GM12878 (cell line): ENCODE measurements around the gene BDH2. TPM values are rescaled to one million over a fixed set of nuclear protein-coding genes. Genes with fewer than 3 reads are reported as not detected.

Source experiments
- ATAC-seq: fragments of 200-7000 bp; cut with Tn5 transposase; 3 replicates; pipeline ENCODE4 v1.9.1; 2020; ENCODE audit warnings: mild to moderate bottlenecking, moderate library complexity
- BruUV-seq: library from RNA; stranded (reverse); fragments of 400-500 nt; replicated peaks from 2 replicates; lab custom pipeline; 2021; lab: Mats Ljungman, UMichigan
- CTCF ChIA-PET: fragments of 300-600 bp; sonication (Branson Sonifier 250); formaldehyde crosslinking; extraction: SDS; loops from one replicate; lab custom pipeline; 2021; ENCODE audit warnings: inconsistent platforms; lab: Yijun Ruan, JAX
- POLR2A ChIA-PET: fragments of 350-600 bp; formaldehyde crosslinking; extraction: SDS; loops from one replicate; lab custom pipeline; 2021; ENCODE audit warnings: inconsistent platforms; lab: Charles Lee
- RAD21 ChIA-PET: fragments of 300-600 bp; sonication (Branson Sonifier 250); formaldehyde crosslinking; loops from one replicate; lab custom pipeline; 2023; ENCODE audit warnings: antibody characterized with exemption; ENCODE audit not compliant: unreplicated experiment; lab: Charles Lee
- SMC1A ChIA-PET: fragments of 300-600 bp; sonication (Branson Sonifier 250); formaldehyde crosslinking; loops from one replicate; lab custom pipeline; 2023; ENCODE audit not compliant: unreplicated experiment, uncharacterized antibody; lab: Charles Lee
- DNase-seq: peaks from one replicate; pipeline ENCODE4 v3.0.0-alpha.2; 2011; ENCODE audit warnings: low read depth, low spot score
- FAIRE-seq: peaks from 3 replicates; lab custom pipeline; 2011; peaks lifted over from hg19 to GRCh38; lab: Jason Lieb, UNC
- H2AFZ ChIP-seq: 2 replicates; pipeline ENCODE4 v1.6.0; 2011; ENCODE audit warnings: low read depth, low read length, control low read depth; ENCODE audit not compliant: control insufficient read depth
- H3K27ac ChIP-seq: 2 replicates; pipeline ENCODE4 v1.5.1; 2011; ENCODE audit warnings: control low read depth; ENCODE audit not compliant: control insufficient read depth, insufficient read depth
- H3K27me3 ChIP-seq, 2 experiments: replicated peaks in 1 of 2; 2 replicates each; pipeline versions ENCODE4 v1.6.0 to v1.6.1; 2011; ENCODE audit warnings: low read length in 1 of 2; ENCODE audit not compliant: control insufficient read depth in 2 of 2, insufficient read depth in 2 of 2
- H3K36me3 ChIP-seq, 2 experiments: 2 replicates each; pipeline ENCODE4 v1.5.1; 2011; ENCODE audit warnings: low read length in 1 of 2; ENCODE audit not compliant: control insufficient read depth in 2 of 2, insufficient read depth in 2 of 2
- H3K4me1 ChIP-seq: 2 replicates; pipeline ENCODE4 v1.6.1; 2011; ENCODE audit warnings: mild to moderate bottlenecking, low read length, moderate library complexity, mixed read lengths; ENCODE audit not compliant: control insufficient read depth, insufficient read depth
- H3K4me2 ChIP-seq: 2 replicates; pipeline ENCODE4 v1.6.0; 2011; ENCODE audit warnings: control low read depth; ENCODE audit not compliant: control insufficient read depth, insufficient read depth
- H3K4me3 ChIP-seq: fragments of 200-600 bp; sonication (generic); 2 replicates; pipeline ENCODE4 v1.5.1; 2016
- H3K79me2 ChIP-seq: 2 replicates; pipeline ENCODE4 v1.6.0; 2011; ENCODE audit warnings: low read length; ENCODE audit not compliant: control insufficient read depth, insufficient read depth
- H3K9ac ChIP-seq: 2 replicates; pipeline ENCODE4 v1.8.0; 2011; ENCODE audit warnings: low read length, control low read depth, mixed read lengths; ENCODE audit not compliant: control insufficient read depth, insufficient read depth
- H3K9me3 ChIP-seq: replicated peaks from 3 replicates; pipeline ENCODE4 v1.5.1; 2011; ENCODE audit warnings: mild to moderate bottlenecking, low read length; ENCODE audit not compliant: control insufficient read depth, insufficient read depth
- H4K20me1 ChIP-seq: 2 replicates; pipeline ENCODE4 v1.6.0; 2011; ENCODE audit not compliant: control insufficient read depth, insufficient read depth
- ATF3 ChIP-seq: IDR thresholded peaks from 2 replicates; pipeline ENCODE4 v1.6.1; 2011; ENCODE audit warnings: low read depth, mild to moderate bottlenecking, low read length, moderate library complexity, borderline replicate concordance; ENCODE audit errors: extremely low read depth
- BACH1 ChIP-seq: fragments of 450-650 bp; IDR thresholded peaks from 2 replicates; pipeline ENCODE4 v1.6.1; 2017; ENCODE audit warnings: mild to moderate bottlenecking, borderline replicate concordance
- DPF2 ChIP-seq: fragments of 450-650 bp; IDR thresholded peaks from 2 replicates; pipeline ENCODE4 v1.6.1; 2017; ENCODE audit warnings: mild to moderate bottlenecking
- EP300 ChIP-seq, 2 experiments: fragments of 150-350 bp in 1 of 2; IDR thresholded peaks; 2 replicates each; pipeline ENCODE4 v1.6.1; 2011 to 2012; ENCODE audit warnings: low read depth in 2 of 2, low read length in 2 of 2, borderline replicate concordance in 1 of 2, improper control_type of control experiment in 1 of 2, inconsistent platforms in 1 of 2; ENCODE audit not compliant: control insufficient read depth in 1 of 2
- FOXM1 ChIP-seq: IDR thresholded peaks from 2 replicates; pipeline ENCODE4 v1.6.1; 2012; ENCODE audit warnings: low read depth, mild to moderate bottlenecking, inconsistent platforms, low read length, moderate library complexity
- NFIC ChIP-seq: IDR thresholded peaks from 2 replicates; pipeline ENCODE4 v1.6.1; 2012; ENCODE audit warnings: low read depth, mild to moderate bottlenecking, inconsistent platforms, low read length, moderate library complexity
- NFYB ChIP-seq: IDR thresholded peaks from 2 replicates; pipeline ENCODE4 v1.6.1; 2011; ENCODE audit warnings: low read depth, mild to moderate bottlenecking, low read length, improper control_type of control experiment, moderate library complexity; ENCODE audit not compliant: insufficient read depth
- NR2F1 ChIP-seq: fragments of 450-650 bp; conservative IDR thresholded peaks from 2 replicates; pipeline ENCODE4 v1.6.1; 2017; ENCODE audit warnings: mild to moderate bottlenecking
- NRF1 ChIP-seq: conservative IDR thresholded peaks from 2 replicates; pipeline ENCODE4 v1.6.1; 2011; ENCODE audit warnings: mild to moderate bottlenecking, low read depth, low read length, improper control_type of control experiment
- PAX8 ChIP-seq: fragments of 450-650 bp; IDR thresholded peaks from 2 replicates; pipeline ENCODE4 v1.6.1; 2017; ENCODE audit warnings: mild to moderate bottlenecking, moderate library complexity
- POLR2A ChIP-seq: IDR thresholded peaks from 2 replicates; pipeline ENCODE4 v1.6.1; 2011; ENCODE audit warnings: low read depth, mild to moderate bottlenecking, low read length
- SREBF2 ChIP-seq: IDR thresholded peaks from 2 replicates; pipeline ENCODE4 v1.6.1; 2012; ENCODE audit warnings: mild to moderate bottlenecking, low read length
- SUPT20H ChIP-seq: IDR thresholded peaks from 2 replicates; pipeline ENCODE4 v1.6.1; 2011; ENCODE audit warnings: low read depth, mild to moderate bottlenecking, low read length, moderate library complexity, borderline replicate concordance; ENCODE audit not compliant: control insufficient read depth
- SUZ12 ChIP-seq: fragments of 200-600 bp; sonication (generic); IDR thresholded peaks from one replicate; pipeline ENCODE4 v1.6.1; 2018; ENCODE audit warnings: antibody characterized with exemption, mild to moderate bottlenecking; ENCODE audit not compliant: unreplicated experiment
- WGBS: methylation state at CpG from one replicate; pipeline ENCODE4 v1.1.6; 2016; ENCODE audit warnings: low lambda C conversion rate; ENCODE audit not compliant: insufficient replicate concordance, insufficient coverage; ENCODE audit errors: missing lambda C conversion rate; 5-methylcytosine and 5-hydroxymethylcytosine counted together
- in situ Hi-C: fragments of 300-500 bp; cut with MboI; formaldehyde crosslinking; loops from 9 replicates; pipeline ENCODE4 v1.14.3; 2018; ENCODE audit warnings: mixed read lengths
- intact Hi-C: fragments of 100-400 bp; cut with micrococcal nuclease; formaldehyde crosslinking; loops from one replicate; pipeline ENCODE4 v1.14.2; 2022; ENCODE audit not compliant: unreplicated experiment
- polyA plus RNA-seq, 11 experiments: library from polyadenylated mRNA; depleted of rRNA in 4 of 11; unstranded in 6 of 11; stranded (reverse) in 5 of 11; fragments of >200 nt; fragmentation: Nextera tagmentation in 4 of 11; fragmentation: Illumina TruSeq in 1 of 11; extraction: Ambion mirVana in 4 of 11; extraction: Trizol in 1 of 11; gene quantifications; 1 replicate in 1 of 11; 2 replicates in 10 of 11; pipeline versions ENCODE4 v1.2.1 to v1.2.3, GENCODE V29; 2011 to 2016; ENCODE audit warnings: inconsistent platforms in 2 of 11, missing spikeins in 2 of 11, low read depth in 1 of 11
- total RNA-seq, 4 experiments: library from RNA; depleted of rRNA in 3 of 4; stranded (reverse); fragments of >200 nt in 3 of 4; fragmentation: Illumina TruSeq in 1 of 4; extraction: Trizol in 1 of 4; gene quantifications; 2 replicates each; pipeline versions ENCODE4 v1.2.1 to v1.2.3, GENCODE V29; 2013 to 2021

BDH2 gene
- total and polyA plus RNA-seq, 10 of the 15 experiments (the other 5 are each of a cell fraction or from before 2014, with no cell fraction given): 20.9 to 47.3 (median 33.5) TPM

DNA sequence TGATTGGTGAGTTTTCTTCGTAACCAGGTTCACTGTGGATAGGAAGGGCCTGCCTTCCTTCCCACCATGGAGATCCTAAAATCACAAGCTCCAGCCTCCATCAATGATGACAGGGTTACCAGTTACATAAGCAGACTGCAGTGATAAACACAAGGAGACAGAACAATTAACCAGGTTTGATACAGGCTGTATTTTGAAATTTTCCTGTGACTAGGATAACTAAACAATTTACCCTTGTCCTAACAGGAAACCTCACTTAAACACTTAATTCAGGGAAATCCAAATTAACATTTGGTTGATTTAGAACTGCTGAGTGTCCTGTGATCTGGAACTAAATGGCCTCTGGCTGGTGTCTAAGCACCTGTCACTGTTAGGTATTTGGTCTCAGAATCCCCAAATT is 20.0 kb downstream of the BDH2 start:
- Histone ChIP-seq H3K79me2 (peaks cover 24% of the 10 kb centered on the region), H3K9ac (no peak overlapping the region), H3K27ac (no peak overlapping the region), H3K27me3 (no peaks in the 10 kb centered on the region), H3K36me3 (no peaks in the 10 kb centered on the region; a peak in 1 of 4 replicates), H2AFZ (no peak overlapping the region), H3K4me3 (no peak overlapping the region), H3K9me3 (no peaks in the 10 kb centered on the region), H3K4me1 (peaks cover 3% of the 10 kb centered on the region; the same call in 1 of the 2 replicates), H4K20me1 (no peaks in the 10 kb centered on the region), H3K4me2 (no peak overlapping the region)
- BruUV-seq: no TSS peak
- ChIA-PET POLR2A (interaction anchor here (2.2 kb wide), 1 partner anchor 10 kb away, joined by 6 read pairs; no protein-coding TSS in a partner anchor), SMC1A (interaction anchor here (1.0 to 2.3 kb wide), 9 partner anchors 10 to 639 kb away, joined by 3 to 20 read pairs (median 6); partner anchors contain the start of gene BDH2), CTCF (interaction anchor here (0.8 to 6.0 kb wide), 8 partner anchors 10 to 649 kb away, joined by 3 to 66 read pairs (median 4); partner anchors contain the start of gene BDH2), RAD21 (interaction anchor here (1.0 to 7.8 kb wide), 4 partner anchors 10 to 449 kb away, joined by 3 to 69 read pairs (median 4); partner anchors contain the start of gene BDH2)
- no peak for TF ChIP-seq ATF3
- no peak for TF ChIP-seq SREBF2
- no peak for TF ChIP-seq POLR2A
- no peak for TF ChIP-seq SUPT20H
- TF ChIP-seq BACH1: no peak
- no peak for TF ChIP-seq NRF1
- TF ChIP-seq NFIC: no peak
- no peak for TF ChIP-seq NFYB
- no peak for TF ChIP-seq FOXM1
- no peak for TF ChIP-seq NR2F1
- no peak for TF ChIP-seq EP300 (IDR thresholded peaks at IDR 0.05; ENCODE audit: borderline replicate concordance in 1 of 2, control insufficient read depth in 1 of 2, low read depth in 2 of 2, low read length in 2 of 2)
- no peak for TF ChIP-seq PAX8
- no peak for TF ChIP-seq DPF2
- no peak for TF ChIP-seq SUZ12
- FAIRE-seq (no peak), ATAC-seq (no peak), DNase-seq (no peak)
- intact Hi-C loops: no loop called here
- 100% methylated on average over 1 of the region's 1 CpG for WGBS
- in situ Hi-C loops: no loop called here
